Smooth muscle cell (in vitro differentiated cells): ENCODE measurements around the gene LORICRIN. TPM values are rescaled to one million over a fixed set of nuclear protein-coding genes. Genes with fewer than 3 reads are reported as not detected.

Source experiments
- DNase-seq: peaks from one replicate; lab custom pipeline; 2025; ENCODE audit not compliant: unreplicated experiment; lab: John Stamatoyannopoulos, UW
- H2AFZ ChIP-seq: fragments of 200-600 bp; sonication (generic); 2 replicates; pipeline ENCODE4 v1.6.0; 2016; ENCODE audit warnings: antibody characterized with exemption, low read depth, mild to moderate bottlenecking
- H3F3A ChIP-seq: fragments of 200-600 bp; sonication (generic); 2 replicates; pipeline ENCODE4 v1.6.0; 2017; ENCODE audit warnings: antibody characterized with exemption, low read depth
- H3K27ac ChIP-seq: fragments of 200-600 bp; sonication (generic); 2 replicates; pipeline ENCODE4 v1.5.1; 2016; ENCODE audit warnings: low read depth, mild to moderate bottlenecking
- H3K27me3 ChIP-seq: fragments of 200-600 bp; sonication (generic); 2 replicates; pipeline ENCODE4 v1.6.1; 2016; ENCODE audit warnings: low read depth, mild to moderate bottlenecking
- H3K36me3 ChIP-seq: fragments of 200-600 bp; sonication (generic); 2 replicates; pipeline ENCODE4 v1.5.1; 2016; ENCODE audit warnings: low read depth
- H3K4me1 ChIP-seq: fragments of 200-600 bp; sonication (generic); 2 replicates; pipeline ENCODE4 v1.5.1; 2016; ENCODE audit warnings: low read depth
- H3K4me2 ChIP-seq: fragments of 200-600 bp; sonication (generic); 2 replicates; pipeline ENCODE4 v1.6.0; 2016; ENCODE audit warnings: mild to moderate bottlenecking
- H3K4me3 ChIP-seq: fragments of 200-600 bp; sonication (generic); 2 replicates; pipeline ENCODE4 v1.5.1; 2016; ENCODE audit warnings: mild to moderate bottlenecking
- H3K79me2 ChIP-seq: fragments of 200-600 bp; sonication (generic); 2 replicates; pipeline ENCODE4 v1.6.0; 2016; ENCODE audit warnings: low read depth, mild to moderate bottlenecking
- H3K9ac ChIP-seq: fragments of 200-600 bp; sonication (generic); 2 replicates; pipeline ENCODE4 v1.6.0; 2016; ENCODE audit warnings: low read depth
- H3K9me3 ChIP-seq: fragments of 200-600 bp; sonication (generic); replicated peaks from 2 replicates; pipeline ENCODE4 v1.5.1; 2016; ENCODE audit warnings: low read depth
- H4K20me1 ChIP-seq: fragments of 200-600 bp; sonication (generic); 2 replicates; pipeline ENCODE4 v1.6.0; 2016; ENCODE audit warnings: low read depth
- CTCF ChIP-seq: fragments of 200-600 bp; sonication (generic); IDR thresholded peaks from 2 replicates; pipeline ENCODE4 v1.5.1; 2017; ENCODE audit warnings: borderline replicate concordance, mild to moderate bottlenecking, antibody characterized with exemption; ENCODE audit not compliant: insufficient read depth, poor library complexity, severe bottlenecking
- WGBS: methylation state at CpG from one replicate; pipeline ENCODE4 v1.1.7; 2016; ENCODE audit warnings: low lambda C conversion rate; 5-methylcytosine and 5-hydroxymethylcytosine counted together
- polyA plus RNA-seq: library from polyadenylated mRNA; unstranded; fragments of >200 nt; fragmentation: Nextera tagmentation; extraction: Ambion mirVana; gene quantifications from 2 replicates; pipeline ENCODE4 v1.2.1, GENCODE V29; 2016
- total RNA-seq: library from RNA; depleted of rRNA; stranded (reverse); fragments of >200 nt; gene quantifications from 2 replicates; pipeline ENCODE4 v1.2.3, GENCODE V29; 2014

Gene LORICRIN, protein sequence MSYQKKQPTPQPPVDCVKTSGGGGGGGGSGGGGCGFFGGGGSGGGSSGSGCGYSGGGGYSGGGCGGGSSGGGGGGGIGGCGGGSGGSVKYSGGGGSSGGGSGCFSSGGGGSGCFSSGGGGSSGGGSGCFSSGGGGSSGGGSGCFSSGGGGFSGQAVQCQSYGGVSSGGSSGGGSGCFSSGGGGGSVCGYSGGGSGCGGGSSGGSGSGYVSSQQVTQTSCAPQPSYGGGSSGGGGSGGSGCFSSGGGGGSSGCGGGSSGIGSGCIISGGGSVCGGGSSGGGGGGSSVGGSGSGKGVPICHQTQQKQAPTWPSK
- total RNA-seq: not detected in 2 replicates
- polyA plus RNA-seq: not detected in 2 replicates

GRCh38 chr1:153259387-153259786 lies at the start of gene LORICRIN:
LORICRIN (plus strand) TSS chr1:153259687; CDS start chr1:153260950, 1,263 bp downstream.
- H3K9me3 ChIP-seq: no peaks in the 10 kb centered on the region
- WGBS: 91% methylated on average over 3 of the region's 3 CpGs
- no peak within 1 kb of the TSS for H3K4me2 ChIP-seq
- H3K36me3 ChIP-seq: no peaks in the 10 kb centered on the region
- H3F3A ChIP-seq: no peaks in the 10 kb centered on the region
- H3K27ac ChIP-seq: no peak within 1 kb of the TSS
- no peak for DNase-seq
- no peak for TF ChIP-seq CTCF
- H3K79me2 ChIP-seq: no peaks in the 10 kb centered on the region
- H4K20me1 ChIP-seq: no peaks in the 10 kb centered on the region
- no peak within 1 kb of the TSS for H3K9ac ChIP-seq
- no peak within 1 kb of the TSS for H2AFZ ChIP-seq
- H3K4me1 ChIP-seq: no peaks in the 10 kb centered on the region
- H3K4me3 ChIP-seq: no peak within 1 kb of the TSS
- H3K27me3 ChIP-seq: no peaks in the 10 kb centered on the region

GRCh38 chr1:153210206-153210605 lies 49.3 kb upstream of the LORICRIN start:
- WGBS: 70% methylated on average over 7 of the region's 7 CpGs

GRCh38 chr1:153212201-153212600 lies 47.3 kb upstream of the LORICRIN start:
- Histone ChIP-seq H2AFZ (no peak overlapping the region), H3K4me3 (no peak overlapping the region), H3K4me2 (no peak overlapping the region), H3F3A (no peaks in the 10 kb centered on the region), H3K27me3 (no peaks in the 10 kb centered on the region), H3K36me3 (no peaks in the 10 kb centered on the region), H3K4me1 (no peaks in the 10 kb centered on the region), H3K9me3 (no peaks in the 10 kb centered on the region), H3K79me2 (no peaks in the 10 kb centered on the region), H3K9ac (no peak overlapping the region), H4K20me1 (no peaks in the 10 kb centered on the region), H3K27ac (no peak overlapping the region)
- DNase-seq: no peak
- TF ChIP-seq CTCF: no peak
- WGBS: 57% methylated on average over 5 of the region's 5 CpGs

More at GRCh38 chr1:153210206-153210605, 49.3 kb upstream of the LORICRIN start:
- Histone ChIP-seq H3K27ac (no peak overlapping the region), H3K27me3 (no peaks in the 10 kb centered on the region), H3K4me3 (no peak overlapping the region), H3F3A (no peaks in the 10 kb centered on the region), H3K79me2 (no peaks in the 10 kb centered on the region), H2AFZ (no peak overlapping the region), H3K9ac (no peak overlapping the region), H3K36me3 (no peaks in the 10 kb centered on the region), H3K9me3 (no peaks in the 10 kb centered on the region), H4K20me1 (no peaks in the 10 kb centered on the region), H3K4me2 (no peak overlapping the region), H3K4me1 (no peaks in the 10 kb centered on the region)
- no peak for TF ChIP-seq CTCF
- no peak for DNase-seq

GRCh38 chr1:153213519-153213918 lies 46.0 kb upstream of the LORICRIN start:
- H3K36me3 ChIP-seq: no peaks in the 10 kb centered on the region
- H3K79me2 ChIP-seq: no peaks in the 10 kb centered on the region
- no peak overlapping the region for H3K4me3 ChIP-seq
- no peaks in the 10 kb centered on the region for H3K27me3 ChIP-seq
- 86% methylated on average over 4 of the region's 4 CpGs for WGBS
- no peak for DNase-seq
- no peak overlapping the region for H3K4me2 ChIP-seq
- H3K27ac ChIP-seq: no peak overlapping the region
- no peak overlapping the region for H2AFZ ChIP-seq
- H4K20me1 ChIP-seq: no peaks in the 10 kb centered on the region
- H3K9me3 ChIP-seq: no peaks in the 10 kb centered on the region
- H3F3A ChIP-seq: no peaks in the 10 kb centered on the region
- no peak overlapping the region for H3K9ac ChIP-seq
- H3K4me1 ChIP-seq: no peaks in the 10 kb centered on the region
- no peak for TF ChIP-seq CTCF
